SU-DHL-6 (cell line): Measurements from ENCODE around the gene TRAIP.

Source experiments
- CTCF ChIP-seq: fragments of 200-600 bp; sonication (generic); IDR thresholded peaks from one replicate; pipeline ENCODE4 v1.5.1; 2017; ENCODE audit warnings: antibody characterized with exemption, mild to moderate bottlenecking, low read length, moderate library complexity; ENCODE audit not compliant: insufficient read depth, poor library complexity, severe bottlenecking
- EZH2phosphoT487 ChIP-seq: fragments of 200-600 bp; sonication (generic), shearing (Covaris generic); conservative IDR thresholded peaks from 2 replicates; pipeline ENCODE4 v1.6.1; 2018; ENCODE audit warnings: mild to moderate bottlenecking, antibody characterized with exemption, low read length, moderate library complexity, mixed read lengths

- TF ChIP-seq CTCF (no peak), EZH2phosphoT487 (no peak)
Measured at GRCh38 chr3:49873623-49874022, 17.3 kb upstream of the TRAIP start.
